HG03039 (cell line): ENCODE results near the gene PI4KA.
A peak's percentile ranks its signal among the peaks of the same experiment; 100 is the strongest.
"Not testable (repeated sequence)": the region's sequence is repeated elsewhere in the genome, so short reads cannot be mapped to it uniquely, and the experiment has no call there.

ENCODE experiments used
- ATAC-seq: cut with Tn5 transposase; IDR thresholded peaks from one replicate; pipeline ENCODE4 v1.9.1; 2021; ENCODE audit warnings: mild to moderate bottlenecking, moderate library complexity; ENCODE audit not compliant: unreplicated experiment

PI4KA gene

DNA sequence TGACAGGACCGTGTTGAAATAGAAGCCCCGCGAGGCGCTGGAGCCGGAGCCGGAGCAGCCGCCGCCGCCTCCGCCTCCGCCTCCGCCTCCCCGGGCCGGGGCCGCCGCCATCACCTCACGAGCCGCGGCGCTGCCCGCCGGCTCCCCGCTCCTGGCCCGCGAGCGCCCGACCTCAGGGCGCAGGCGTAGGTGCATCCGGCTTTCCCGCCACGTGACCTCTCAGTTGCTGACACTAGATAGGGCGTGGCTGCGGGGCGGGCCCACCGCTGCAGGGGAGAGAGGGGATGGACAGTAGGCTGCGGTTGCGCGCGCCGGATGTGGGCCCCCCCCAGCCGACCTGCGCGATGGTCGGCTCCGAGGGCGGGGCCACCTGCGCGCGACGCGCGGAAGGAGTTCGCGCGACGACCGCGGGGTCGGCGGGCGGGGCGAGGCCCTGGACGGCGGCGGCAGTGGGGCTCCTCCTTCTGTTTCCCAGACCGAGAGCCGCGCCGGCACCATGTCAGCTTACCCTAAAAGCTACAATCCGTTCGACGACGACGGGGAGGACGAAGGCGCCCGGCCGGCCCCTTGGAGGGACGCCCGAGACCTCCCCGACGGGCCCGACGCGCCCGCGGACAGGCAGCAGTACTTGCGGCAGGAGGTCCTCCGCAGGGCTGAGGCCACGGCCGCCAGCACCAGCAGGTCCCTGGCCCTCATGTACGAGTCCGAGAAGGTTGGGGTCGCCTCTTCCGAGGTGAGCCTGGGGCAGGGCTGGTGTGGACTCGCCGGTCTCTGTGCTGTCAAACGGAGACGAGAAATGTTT lies at the start of gene PI4KA, which contains the start of gene SNAP29:
Gene PI4KA, minus strand, starts transcription at position 197 of the 802 bp plus-strand sequence. Its CDS starts 86 bp downstream, at position 111.
Gene SNAP29, plus strand, starts transcription at position 393 of the 802 bp plus-strand sequence. Its CDS starts 104 bp downstream, at position 497.
- peak; percentile 85 for ATAC-seq

DNA sequence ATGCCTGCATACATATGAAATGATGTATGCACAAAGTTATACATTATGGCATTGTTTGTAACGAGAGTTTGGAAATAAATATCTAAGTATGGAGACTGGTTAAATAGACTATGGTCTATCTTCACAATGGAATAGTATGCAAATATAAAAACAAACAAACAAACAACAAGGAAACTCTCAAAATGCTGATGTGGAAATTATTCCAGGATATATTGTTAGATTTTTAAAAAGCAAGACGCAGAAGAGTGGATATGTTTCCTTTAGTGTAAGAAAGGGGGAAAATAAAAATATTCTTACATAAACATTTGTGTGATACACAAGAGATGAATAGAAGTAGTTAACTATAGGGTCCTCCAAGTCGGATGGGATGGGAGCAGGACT lies 47.8 kb upstream of the PI4KA start:
- no peak for ATAC-seq

DNA sequence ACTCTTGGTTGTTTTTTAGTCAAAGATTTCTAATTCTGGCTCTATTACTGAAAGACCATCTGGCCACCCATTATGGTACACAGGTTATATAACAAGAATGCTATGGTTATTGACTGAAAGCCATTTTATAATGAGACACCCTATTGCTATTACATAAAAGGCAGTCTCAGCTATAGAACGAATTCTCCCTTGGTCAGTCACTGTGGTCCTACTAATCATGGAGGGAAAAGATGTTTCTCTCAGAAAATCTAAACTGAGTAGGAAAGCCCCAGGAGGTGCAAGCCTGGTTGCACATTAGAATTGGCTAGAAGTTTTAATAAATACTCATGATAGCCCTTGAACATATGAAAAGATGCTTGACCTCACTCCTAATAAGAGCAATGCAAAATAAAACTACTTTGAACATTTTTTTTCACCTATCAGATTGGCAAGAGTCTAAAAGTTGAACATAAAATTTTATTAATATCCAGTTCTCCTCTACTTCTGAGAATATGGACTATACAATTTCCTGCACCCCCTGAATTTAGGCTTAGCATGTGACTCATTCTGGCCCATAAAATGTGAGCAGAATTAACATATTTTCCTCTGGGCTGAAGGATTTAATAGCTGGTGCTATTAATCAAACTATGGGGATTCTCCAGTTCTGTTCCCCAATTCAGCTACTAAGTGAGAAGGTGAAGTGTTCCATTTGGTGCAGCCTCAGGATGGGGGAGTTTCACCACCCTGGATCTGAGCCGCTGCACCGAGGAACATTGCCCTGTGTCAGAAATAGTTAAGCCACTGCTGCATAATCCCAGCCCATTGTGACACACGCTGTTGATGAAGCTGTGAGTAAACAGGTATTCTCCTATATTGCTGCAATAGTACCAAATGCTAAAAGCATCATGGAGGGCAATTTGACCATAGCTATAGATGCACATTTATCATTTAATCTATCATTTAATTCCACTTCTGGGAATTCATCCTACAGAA lies 47.1 kb upstream of the PI4KA start:
- ATAC-seq: no peak

DNA sequence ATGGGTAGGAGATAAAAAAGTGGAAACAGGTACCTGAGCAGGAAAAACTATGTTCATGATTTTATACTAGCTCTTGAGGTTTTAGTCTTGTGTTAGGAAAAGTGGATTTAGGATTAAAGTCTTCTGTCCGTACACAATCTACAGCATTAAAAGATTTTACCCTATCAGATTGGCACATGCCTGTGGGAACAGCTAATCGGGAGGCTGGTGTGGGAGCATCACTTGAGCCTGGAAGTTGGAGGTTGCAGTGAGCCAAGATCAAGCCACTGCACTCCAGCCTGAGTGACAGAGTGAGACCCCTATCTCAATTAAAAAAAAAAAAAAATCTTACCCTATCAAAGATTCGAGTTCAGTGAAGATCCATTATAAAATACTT lies 46.4 kb upstream of the PI4KA start:
- ATAC-seq: no peak

DNA sequence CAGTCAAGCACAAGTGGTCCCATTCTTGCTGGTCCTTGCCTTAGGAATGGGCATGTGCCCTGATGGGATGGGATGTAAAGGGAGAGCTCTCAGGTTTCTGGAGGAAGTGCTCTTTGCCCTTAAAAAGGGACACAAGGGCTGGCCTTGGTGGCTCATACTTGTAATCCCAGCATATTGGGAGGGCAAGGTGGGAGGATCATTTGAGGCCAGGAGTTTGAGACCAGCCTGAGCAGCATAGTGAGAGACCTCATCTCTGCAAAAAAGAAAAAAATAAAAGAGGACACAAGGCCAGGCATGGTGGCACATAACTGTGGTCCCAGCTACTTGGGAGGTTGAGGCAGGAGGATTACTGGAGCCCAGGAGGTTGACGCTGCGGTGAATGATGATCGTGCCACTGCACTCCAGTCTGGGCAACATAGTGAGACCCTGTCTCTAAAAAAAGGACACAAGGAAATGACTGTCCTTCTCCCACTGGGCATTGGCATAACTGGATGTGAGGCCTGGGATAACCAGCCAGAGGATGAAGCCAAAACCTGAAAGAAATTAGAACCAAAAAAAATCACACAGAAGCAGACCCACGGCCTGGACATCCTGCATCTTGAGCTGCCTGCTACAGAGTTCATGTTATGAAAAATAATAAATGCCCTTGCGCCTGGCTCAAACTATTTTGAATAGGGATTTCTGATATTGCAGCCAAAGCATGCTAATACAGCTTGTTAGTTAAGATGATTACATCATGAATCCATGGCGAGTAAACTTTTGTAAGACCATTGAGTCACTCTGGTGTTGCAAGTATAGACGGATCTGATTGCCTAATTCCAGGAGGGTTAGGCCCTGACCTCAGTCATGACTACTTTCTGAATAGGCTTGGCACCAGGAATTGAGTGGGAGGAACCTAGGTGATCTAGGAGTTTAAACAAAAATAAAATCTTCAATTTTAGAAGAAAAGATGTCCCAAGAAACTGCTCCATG lies 45.7 kb upstream of the PI4KA start:
- ATAC-seq: no peak

DNA sequence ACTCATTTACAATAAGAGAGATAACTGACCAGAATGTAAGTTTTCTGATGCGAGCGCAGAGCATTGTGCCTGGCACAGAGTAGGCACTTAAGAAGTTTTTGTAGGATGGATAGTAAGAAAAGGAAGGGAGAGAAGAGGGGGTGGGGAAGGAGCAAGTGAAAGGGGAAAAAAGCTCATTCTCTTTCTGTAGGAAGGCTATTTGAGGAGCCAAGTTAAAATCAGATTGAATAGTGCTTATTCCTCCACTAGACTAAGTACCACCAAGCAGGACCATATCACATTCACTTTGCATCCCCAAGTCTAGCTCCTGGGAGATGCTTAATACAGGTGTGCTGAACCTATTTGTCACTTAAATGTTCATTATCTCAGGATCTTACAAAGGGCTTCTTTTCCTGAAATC lies 44.5 kb upstream of the PI4KA start:
- ATAC-seq: no peak

DNA sequence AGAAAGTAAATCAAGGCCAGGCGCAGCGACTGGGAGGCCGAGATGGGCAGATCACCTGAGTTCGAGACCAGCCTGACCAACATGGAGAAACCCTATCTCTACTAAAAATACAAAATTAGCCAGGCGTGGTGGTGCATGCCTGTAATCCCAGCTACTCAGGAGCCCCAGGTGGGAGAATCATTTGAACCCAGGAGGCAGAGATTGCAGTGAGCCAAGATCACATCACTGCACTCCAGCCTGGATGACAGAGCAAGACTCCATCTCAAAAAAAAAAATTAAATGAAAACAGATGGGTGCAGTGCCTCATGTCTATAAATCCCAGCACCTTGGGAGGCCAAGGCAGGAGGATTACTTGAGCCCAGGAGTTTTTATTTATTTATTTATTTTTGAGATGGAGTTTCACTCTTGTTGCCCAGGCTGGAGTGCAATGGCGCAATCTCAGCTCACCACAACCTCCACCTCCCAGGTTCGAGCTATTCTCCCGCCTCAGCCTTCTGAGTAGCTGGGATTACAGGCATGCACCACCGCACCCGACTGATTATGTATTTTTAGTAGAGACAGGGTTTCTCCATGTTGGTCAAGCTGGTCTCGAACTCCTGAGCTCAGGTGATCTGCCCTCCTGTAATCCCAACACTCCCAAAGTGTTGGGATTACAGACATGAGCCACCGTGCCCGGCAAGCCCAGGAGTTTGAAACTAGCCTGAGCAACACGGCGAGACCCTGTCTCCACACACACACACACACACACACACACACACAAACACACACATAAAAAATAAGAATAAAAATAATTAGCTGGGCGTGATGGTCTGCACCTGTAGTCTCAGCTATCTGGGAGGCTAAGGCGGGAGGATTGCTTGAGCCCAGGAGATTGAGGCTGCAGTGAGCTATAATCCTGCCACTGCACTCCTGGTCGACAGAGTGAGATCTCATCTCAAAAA lies 42.8 kb upstream of the PI4KA start:
- ATAC-seq: not testable (repeated sequence)

DNA sequence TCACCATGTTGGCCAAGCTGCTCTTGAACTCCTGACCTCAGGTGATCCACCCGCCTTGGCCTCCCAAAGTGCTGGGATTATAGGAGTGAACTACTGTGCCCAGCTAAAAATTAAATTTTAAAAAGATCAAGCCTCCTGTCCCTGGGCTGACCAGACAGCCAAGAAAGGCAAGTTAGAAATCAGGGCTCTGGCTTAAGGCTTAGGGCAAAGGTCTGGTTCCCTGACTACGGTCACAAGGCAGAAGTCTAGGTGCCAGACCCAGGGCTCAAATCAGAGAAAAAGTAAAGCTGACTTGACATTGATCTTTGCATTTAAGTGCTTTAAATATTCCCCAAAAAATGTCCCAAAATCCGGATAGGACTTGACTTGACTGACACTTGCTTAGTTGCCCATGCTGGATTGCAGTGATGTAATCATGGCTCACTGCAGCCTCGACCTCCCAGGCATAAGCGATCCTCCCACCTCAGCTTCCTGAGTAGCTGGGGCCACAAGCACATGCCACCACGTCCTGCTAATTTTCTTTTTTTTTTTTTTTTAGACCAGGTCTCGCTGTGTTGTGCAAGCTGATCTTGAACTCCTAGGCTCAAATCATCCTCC lies 41.3 kb upstream of the PI4KA start:
- no peak for ATAC-seq

DNA sequence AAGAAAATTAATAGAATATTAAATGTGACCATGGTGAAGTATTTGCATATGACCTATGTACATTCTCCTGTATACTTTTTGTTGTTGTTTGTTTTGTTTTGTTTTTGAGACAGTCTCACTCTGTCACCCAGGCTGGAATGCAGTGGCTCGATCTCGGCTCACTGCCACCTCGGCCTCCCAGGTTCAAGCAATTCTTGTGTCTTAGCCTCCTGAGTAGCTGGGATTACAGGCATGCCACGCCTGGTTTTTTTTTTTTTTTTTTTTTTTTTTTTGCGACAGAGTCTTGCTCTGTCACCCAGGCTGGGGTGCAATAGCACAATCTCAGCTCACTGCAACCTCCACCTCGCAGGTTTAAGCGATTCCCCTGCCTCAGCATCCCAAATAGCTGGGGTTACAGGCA lies 39.1 kb upstream of the PI4KA start:
- ATAC-seq: not testable (repeated sequence)

DNA sequence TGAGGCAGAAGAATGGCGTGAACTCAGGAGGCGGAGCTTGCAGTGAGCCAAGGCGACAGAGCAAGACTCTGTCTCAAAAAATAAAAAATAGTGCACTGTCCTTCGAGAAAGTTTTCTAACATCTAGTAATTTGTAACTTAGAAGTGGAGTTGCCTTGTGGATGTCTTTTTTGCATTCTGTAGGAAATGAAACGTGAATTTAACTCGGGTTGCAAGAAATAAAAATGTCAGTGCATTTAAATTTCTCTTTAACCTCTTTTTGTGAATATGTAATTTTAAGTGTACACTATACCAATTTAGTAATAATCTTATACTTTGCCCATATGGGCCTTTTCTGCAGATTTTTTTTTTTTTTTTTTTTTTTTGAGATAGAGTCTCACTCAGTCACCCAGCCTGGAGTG lies 32.4 kb upstream of the PI4KA start:
- no peak for ATAC-seq

DNA sequence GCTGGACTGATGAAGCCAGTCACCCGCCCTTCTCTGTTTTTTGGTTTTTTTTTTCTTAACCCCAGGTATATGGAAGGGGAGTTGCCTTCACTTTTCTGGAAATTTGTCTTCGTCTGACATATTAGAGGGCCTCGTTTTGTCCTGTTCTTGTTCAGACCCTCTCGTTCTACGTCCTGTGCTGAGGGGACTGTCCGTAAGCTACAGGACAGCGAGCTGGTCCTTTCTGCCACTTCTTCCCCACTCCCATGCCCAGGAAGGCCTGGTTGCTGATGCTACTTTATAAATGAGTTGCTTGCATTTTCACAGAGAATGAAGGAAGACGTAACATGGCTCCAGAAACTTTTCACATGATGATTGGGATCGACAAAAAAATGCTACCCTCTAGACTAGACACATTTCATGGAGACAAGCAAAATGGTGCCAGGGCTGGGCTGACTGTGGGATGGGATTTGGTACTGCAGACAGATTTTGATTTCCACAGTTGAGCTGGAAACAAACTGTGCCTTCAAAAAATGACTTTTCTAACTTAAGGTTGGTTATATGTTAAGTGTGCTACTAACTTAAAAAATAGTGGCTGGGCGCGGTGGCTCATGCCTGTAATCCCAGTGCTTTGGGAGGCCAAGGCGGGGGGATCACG lies 31.4 kb upstream of the PI4KA start:
- no peak for ATAC-seq

DNA sequence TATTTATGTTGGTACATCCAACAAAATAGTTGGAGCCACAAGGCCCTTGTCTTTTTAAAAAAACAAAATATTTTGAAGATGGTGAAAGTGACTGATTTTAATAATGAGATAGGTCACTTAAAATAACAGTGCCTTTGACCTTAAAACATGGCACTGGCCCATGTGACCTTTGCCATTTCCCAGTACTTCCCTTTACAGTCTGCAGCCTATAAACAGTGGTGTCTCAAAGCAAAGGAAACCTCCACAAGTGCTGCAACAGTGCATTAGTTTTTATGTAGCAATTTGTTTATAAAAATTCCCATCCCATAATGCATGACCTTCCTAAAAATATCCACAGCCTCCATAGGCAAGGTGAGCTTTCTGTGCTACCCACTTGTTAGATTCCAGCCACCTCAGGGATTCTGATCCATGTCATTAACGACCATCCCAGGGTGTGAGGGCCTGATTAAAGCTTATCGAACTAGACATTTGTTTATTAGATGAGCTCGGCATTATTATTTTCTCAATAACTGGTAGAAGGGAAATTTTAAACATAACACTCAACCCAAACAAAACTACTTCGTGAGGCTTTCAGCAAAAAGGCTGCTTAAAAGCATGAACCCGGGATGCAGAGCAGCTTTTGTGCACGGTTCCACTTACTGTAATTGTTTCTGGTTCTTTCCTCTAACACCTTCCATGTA lies 30.6 kb upstream of the PI4KA start:
- ATAC-seq: no peak

DNA sequence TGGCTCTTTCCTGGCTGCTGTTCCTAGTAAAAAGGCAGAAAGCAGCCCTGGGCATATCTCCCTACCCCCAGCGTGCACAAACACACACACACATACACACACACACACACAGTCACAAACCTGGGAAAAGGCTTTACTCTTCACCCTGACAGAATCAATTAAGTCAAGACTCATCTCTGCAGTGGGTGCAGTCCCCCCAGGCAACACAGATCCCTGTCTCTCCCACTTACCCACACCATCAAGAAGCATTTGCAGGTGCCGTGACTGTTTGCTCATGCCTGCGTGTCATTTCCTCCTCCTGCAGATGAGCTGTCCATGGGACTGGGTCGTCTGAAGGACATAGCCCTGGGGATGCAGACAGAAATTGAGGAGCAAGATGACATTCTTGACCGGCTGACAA lies 28.8 kb upstream of the PI4KA start:
- no peak for ATAC-seq

DNA sequence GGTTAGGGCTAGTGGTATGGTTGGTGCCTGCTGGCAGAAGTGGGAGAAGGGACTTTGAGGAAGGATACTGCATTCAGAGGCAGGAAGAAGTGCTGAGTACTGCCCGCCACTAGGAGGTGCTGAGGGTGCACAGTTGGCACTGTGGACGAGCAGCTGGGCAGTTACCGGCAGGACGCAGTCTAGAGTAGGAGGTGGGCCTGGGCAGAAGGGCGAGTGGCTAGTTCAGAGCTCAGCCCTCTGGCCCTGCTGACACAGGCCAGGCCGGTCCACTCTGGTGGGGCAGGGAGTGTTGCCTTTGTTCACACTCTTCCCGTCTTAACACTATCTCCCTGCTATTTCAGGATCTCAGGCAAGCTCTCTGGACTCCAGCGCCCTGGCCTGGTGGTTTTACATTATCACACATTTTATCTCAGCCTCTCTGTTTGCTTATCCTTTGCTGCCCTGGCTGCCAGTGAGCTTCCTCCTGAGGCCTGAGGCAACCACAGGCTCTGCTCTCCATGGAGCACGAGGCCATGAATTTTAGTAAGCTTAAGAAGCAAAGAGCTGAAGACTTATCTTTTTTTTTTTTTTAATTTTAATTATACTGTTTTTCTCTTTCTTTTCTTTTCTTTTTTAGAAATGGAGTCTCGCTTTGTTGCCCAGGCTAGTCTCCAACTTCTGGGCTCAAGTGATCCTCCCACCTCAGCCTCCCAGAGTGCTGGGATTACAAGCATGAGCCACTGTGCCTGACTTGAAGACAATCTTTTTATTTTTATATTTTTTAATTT lies 27.1 kb upstream of the PI4KA start:
- no peak for ATAC-seq

DNA sequence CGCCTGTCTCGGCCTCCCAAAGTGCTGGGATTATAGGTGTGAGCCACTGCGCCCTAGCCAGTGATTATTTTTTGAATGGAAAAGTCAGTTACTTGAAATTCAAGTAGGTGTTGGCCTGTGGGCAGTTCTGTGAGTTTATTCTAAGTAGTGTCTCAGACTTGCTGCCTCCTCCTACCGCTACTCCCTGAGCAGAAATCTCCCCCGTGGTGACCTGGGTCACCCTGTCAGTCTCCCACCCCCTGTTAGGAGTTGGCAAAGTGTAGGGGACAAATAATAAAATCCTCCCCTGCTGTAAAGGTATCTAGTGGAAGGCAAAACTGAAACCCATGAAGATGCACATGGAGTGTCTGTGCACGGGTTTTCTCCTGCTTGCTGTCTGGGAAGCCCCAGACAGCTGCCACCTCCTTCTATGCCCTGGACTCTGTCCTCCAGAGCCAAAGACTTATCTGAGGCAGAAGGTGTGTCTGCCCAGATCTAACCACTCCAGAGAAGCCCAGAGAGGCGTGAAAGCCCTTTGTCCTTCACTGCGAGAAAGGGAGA lies 26.5 kb upstream of the PI4KA start:
- no peak for ATAC-seq

DNA sequence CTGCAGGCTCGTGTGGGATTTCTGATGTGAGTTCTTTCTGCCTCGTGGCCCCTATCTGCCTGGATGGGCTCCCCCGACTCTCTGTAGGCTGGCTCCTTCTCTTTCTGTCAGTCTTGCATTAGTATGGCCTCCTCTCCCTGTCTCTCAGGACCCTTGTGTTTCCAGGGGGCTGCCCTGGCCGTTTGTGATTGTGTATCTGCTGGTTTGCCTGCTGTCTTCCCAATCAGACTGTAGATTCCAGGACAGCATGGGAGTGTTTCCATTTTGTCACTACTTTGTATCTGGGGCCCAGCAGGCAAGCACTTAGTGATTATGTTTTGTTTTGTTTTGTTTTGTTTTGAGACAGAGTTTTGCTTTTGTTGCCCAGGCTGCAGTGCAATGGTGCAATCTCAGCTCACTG lies 25.8 kb upstream of the PI4KA start:
- ATAC-seq: no peak

DNA sequence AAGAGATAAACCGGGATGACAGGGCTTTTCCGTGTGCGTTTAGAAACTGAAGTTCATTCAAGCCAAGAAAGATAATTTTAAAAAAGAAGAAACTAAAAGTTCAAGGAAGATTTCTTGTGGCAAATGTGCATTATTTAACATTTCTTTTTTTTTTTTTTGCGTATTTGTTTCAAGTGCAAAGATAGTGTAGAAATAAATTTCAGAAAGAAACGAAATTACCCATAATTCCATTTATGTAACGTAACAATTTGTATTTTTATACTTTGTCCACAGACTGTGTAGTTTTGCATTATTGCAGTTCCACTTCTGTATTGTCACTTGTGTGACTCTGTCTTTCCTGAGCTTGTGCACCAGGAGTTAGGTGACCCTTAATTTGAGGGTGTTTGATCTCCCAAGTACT lies 24.2 kb upstream of the PI4KA start:
- ATAC-seq: no peak
